ENCODE measurements around the gene PODN. TPM values are rescaled to one million over a fixed set of nuclear protein-coding genes. Genes with fewer than 3 reads are reported as not detected.

Gene PODN
- total RNA-seq, 3 donors from 2014 or later = 5.8 to 69.2 (median 18.1) TPM

DNA sequence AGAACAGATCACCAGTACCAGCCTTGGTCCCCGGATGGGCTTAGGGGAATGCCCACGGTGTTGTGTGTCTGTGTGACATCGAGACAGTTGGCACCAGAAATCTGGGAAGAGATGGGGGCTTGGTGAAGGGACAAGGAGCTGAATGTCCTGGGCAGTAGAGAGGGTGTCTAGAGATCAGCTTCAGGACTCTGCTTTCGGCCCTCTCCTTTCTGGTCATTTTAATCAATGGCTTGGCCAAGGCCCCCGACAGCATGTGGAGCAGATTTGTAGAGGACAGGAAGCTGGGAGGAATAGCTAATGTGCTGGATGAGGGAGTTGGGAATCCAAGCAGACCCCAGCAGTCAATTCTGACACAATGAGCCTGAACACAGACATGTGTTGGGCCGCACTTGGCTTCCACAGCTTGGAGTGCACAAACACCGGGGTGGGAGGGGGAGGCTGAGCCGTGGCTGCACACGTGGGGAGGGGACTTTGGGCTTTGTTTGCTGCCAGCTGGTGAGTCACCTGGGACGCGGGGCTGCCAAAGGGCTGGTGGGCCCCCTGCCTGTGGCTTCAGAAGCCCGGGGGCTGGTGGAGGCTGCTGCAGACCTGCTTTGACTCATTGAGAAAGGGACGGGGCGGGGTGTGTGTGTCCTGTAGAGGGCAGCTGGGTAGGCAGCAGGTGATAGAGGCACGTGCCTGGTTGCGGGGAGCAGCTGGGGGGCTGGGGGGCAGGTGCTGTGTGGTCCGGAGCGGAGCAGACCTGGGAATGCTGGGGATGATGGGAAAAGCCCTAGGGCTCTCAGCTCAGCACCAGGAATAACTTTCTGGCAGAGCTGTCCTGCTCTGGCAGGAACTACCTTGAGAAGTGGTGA is 59.5 kb downstream of the PODN start:
- intact Hi-C loops (cut with DNase I, micrococcal nuclease) = no loop called here
- H3K4me3 ChIP-seq = no peak overlapping the region
- DNase-seq (peak in 2 of 3 donors; percentile 22 to 57), ATAC-seq (peak; percentile 25)
- no peaks in the 10 kb centered on the region for H3K9me3 ChIP-seq
- no peaks in the 10 kb centered on the region for H3K36me3 ChIP-seq (ENCODE audit: low read depth)
- TF ChIP-seq, protein P1, sequence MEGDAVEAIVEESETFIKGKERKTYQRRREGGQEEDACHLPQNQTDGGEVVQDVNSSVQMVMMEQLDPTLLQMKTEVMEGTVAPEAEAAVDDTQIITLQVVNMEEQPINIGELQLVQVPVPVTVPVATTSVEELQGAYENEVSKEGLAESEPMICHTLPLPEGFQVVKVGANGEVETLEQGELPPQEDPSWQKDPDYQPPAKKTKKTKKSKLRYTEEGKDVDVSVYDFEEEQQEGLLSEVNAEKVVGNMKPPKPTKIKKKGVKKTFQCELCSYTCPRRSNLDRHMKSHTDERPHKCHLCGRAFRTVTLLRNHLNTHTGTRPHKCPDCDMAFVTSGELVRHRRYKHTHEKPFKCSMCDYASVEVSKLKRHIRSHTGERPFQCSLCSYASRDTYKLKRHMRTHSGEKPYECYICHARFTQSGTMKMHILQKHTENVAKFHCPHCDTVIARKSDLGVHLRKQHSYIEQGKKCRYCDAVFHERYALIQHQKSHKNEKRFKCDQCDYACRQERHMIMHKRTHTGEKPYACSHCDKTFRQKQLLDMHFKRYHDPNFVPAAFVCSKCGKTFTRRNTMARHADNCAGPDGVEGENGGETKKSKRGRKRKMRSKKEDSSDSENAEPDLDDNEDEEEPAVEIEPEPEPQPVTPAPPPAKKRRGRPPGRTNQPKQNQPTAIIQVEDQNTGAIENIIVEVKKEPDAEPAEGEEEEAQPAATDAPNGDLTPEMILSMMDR (IDR thresholded peaks at IDR 0.05) = no peak
- no peaks in the 10 kb centered on the region for H3K4me1 ChIP-seq (ENCODE audit: low read depth)

DNA sequence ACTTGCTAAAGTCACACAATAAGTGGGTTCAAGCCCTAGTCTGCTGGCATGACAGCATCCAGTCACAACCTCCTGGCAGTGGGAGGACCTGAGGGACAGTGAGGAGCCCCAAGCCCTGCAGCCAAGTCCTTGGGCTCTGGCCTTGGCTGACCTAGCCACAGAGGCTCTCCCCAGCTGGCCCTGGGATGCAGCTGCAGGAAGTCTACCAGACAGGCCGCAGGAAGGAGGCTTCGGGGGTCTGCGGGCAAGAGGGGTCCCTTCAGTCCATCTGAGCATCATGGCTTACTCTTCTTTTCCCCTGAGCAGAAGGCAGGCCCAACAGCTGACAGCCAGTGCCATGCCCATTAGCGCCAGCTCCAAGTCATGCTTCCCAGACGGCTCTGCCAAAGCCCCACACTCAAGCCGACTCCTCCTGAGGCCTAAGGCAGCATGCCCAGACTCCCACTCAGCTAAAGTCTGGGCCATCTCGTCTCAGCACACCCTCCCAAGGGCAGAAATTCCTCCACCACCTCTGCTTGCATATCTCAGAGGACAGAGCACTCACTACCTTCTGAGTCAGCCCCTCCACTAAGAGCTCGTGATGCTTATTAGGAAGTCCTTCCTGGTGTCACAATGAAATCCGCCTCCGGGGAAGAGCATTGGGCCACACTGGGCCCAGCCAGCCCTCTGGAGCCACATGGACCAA is 60.3 kb downstream of the PODN start:
- DNase-seq (peak in 1 of 3 donors; percentile 14), ATAC-seq (no peak)
- TF ChIP-seq, protein P1 (IDR thresholded peaks at IDR 0.05) = no peak
- intact Hi-C loops (cut with DNase I, micrococcal nuclease) = no loop called here
- Histone ChIP-seq H3K4me1 (ENCODE audit: low read depth) (no peaks in the 10 kb centered on the region), H3K9me3 (no peaks in the 10 kb centered on the region), H3K4me3 (no peak overlapping the region), H3K36me3 (ENCODE audit: low read depth) (no peaks in the 10 kb centered on the region)

DNA sequence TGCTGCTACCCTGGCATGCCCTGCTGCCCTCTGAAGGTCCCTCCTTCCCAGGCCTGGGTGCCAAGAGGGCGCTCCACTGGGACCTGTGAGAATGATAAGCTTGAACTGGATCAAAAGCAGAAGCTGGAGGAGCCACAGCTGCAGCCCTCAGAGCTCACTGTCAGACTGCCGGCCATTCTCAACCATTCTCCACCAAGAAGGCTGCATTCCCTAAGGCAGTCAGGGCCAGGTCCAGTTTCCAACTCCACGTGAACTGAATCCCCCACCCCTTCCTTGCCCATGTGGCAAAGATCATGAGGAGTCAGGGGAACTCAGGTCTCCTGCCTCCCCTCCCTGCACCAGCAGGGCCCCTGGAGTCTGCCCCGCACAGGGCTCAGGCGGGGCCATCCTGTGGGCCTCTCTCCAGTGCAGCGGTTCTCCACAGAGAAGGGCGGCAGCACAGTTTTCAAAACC is 61.0 kb downstream of the PODN start:
- intact Hi-C loops (cut with DNase I, micrococcal nuclease) = no loop called here
- DNase-seq = peak in 1 of 3 donors; percentile 15
- Histone ChIP-seq H3K4me1 (ENCODE audit: low read depth) (no peaks in the 10 kb centered on the region), H3K36me3 (ENCODE audit: low read depth) (no peaks in the 10 kb centered on the region), H3K9me3 (no peaks in the 10 kb centered on the region), H3K4me3 (no peak overlapping the region)
- no peak for ATAC-seq
- TF ChIP-seq, protein P1 (IDR thresholded peaks at IDR 0.05) = no peak

DNA sequence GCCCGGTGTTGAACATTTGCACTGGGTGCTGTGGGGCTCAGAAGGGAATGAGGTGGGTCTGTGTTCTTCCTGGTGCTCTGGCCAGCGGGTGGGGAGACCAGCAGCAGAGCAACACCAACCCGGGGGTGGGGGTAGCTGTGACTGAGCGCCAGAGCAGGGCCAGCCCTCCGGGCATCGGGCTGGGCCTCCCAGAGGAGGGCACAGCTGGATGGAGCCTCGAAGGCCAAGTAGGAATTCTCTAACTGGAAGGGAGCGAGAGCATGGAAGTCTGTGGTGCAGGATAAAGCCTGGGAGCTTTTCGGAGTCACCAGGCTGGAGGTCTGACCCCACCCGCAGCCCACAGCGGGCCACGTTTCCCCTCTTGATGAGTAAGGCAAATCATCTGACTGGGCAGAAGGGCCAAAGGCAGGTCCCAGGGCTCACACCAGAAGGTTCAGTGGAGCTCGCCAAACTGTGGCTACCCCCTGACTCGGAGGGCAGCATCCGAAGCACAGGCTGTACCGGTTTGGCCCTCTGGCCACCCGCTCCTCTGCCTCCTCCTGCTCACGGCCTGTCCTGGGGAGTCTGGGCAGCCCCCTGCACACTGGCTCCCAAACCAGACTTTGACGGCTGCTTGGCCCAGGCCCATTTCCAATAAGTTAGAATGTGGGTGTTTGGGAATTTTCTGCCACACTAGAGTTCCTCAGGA is 61.6 kb downstream of the PODN start:
- DNase-seq (peak in 1 of 3 donors; percentile 71), ATAC-seq (peak; percentile 32)
- intact Hi-C loops (cut with DNase I, micrococcal nuclease) = no loop called here
- Histone ChIP-seq H3K9me3 (no peaks in the 10 kb centered on the region), H3K36me3 (ENCODE audit: low read depth) (no peaks in the 10 kb centered on the region), H3K4me1 (ENCODE audit: low read depth) (no peaks in the 10 kb centered on the region), H3K4me3 (no peak overlapping the region)
- TF ChIP-seq, protein P1 (IDR thresholded peaks at IDR 0.05) = no peak

DNA sequence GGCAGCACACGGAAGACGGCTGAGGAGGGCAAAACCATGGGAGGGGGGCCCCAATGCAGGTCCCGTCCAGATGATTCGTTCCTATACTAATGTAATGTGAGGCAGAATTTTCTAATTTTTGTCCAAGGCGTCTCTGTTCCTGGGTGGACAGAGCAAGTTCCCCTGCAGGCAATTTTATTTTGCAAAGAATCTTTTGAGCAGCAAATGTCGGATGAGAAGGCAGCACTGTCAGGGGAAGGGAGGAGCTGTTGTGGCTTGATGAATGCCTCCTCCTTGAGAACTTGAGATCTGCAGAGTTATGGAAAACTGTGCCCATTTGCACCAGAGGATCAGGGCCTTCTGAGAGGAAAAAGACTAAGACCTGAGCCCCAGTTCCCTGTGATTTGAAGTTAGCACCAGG is 63.1 kb downstream of the PODN start:
- ATAC-seq (no peak), DNase-seq (no peak)
- Histone ChIP-seq H3K4me3 (no peak overlapping the region), H3K36me3 (ENCODE audit: low read depth) (no peaks in the 10 kb centered on the region), H3K9me3 (no peaks in the 10 kb centered on the region), H3K4me1 (ENCODE audit: low read depth) (no peaks in the 10 kb centered on the region)
- intact Hi-C loops (cut with DNase I, micrococcal nuclease) = no loop called here
- TF ChIP-seq, protein P1 (IDR thresholded peaks at IDR 0.05) = no peak
